DOHH2 (cell line): ENCODE data around the gene USH2A.

Experiments used
- CTCF ChIP-seq: fragments of 200-600 bp; sonication (generic); IDR thresholded peaks from one replicate; pipeline ENCODE4 v1.5.1; 2014; ENCODE audit warnings: antibody characterized with exemption, mild to moderate bottlenecking, low read depth, low read length; ENCODE audit not compliant: poor library complexity, severe bottlenecking
- EZH2phosphoT487 ChIP-seq: fragments of 200-600 bp; sonication (generic); IDR thresholded peaks from 2 replicates; pipeline ENCODE4 v1.6.1; 2017; ENCODE audit warnings: borderline replicate concordance, mild to moderate bottlenecking, antibody characterized with exemption, low read length, moderate library complexity, mixed read lengths

GRCh38 chr1:215617979-215618378 lies 805.3 kb downstream of the USH2A start:
- TF ChIP-seq CTCF (no peak), EZH2phosphoT487 (no peak)
